Neural cell (in vitro differentiated cells): Measurements from ENCODE around the gene DHRS1. TPM values are rescaled to one million over a fixed set of nuclear protein-coding genes. Genes with fewer than 3 reads are reported as not detected.

Source experiments
- H2AFZ ChIP-seq: fragments of 200-600, 300-800 bp; sonication (generic), shearing (Covaris generic); 2 replicates; pipeline ENCODE4 v1.6.0; 2014; ENCODE audit warnings: low read depth, mild to moderate bottlenecking, antibody characterized with exemption, low read length, moderate library complexity
- H3F3A ChIP-seq: fragments of 200-600 bp; shearing (Covaris generic); 2 replicates; pipeline ENCODE4 v1.6.1; 2016; ENCODE audit warnings: mild to moderate bottlenecking, moderate library complexity, mixed read lengths, antibody characterized with exemption, low read length; ENCODE audit not compliant: insufficient read depth, poor library complexity, severe bottlenecking
- H3K27ac ChIP-seq: fragments of 200-600, 300-800 bp; sonication (generic), shearing (Covaris generic); 2 replicates; pipeline ENCODE4 v1.5.1; 2014; ENCODE audit warnings: mild to moderate bottlenecking, low read length, moderate library complexity
- H3K27me3 ChIP-seq: fragments of 300-800, 200-600 bp; sonication (generic), shearing (Covaris generic); 2 replicates; pipeline ENCODE4 v1.6.0; 2014; ENCODE audit warnings: mild to moderate bottlenecking, low read depth, low read length, moderate library complexity; ENCODE audit not compliant: insufficient read depth
- H3K36me3 ChIP-seq: fragments of 300-800, 200-600 bp; sonication (generic), shearing (Covaris generic); 2 replicates; pipeline ENCODE4 v1.5.1; 2014; ENCODE audit warnings: mild to moderate bottlenecking, antibody characterized with exemption, low read length, moderate library complexity; ENCODE audit not compliant: insufficient read depth
- H3K4me2 ChIP-seq: fragments of 300-800, 200-600 bp; sonication (generic), shearing (Covaris generic); 2 replicates; pipeline ENCODE4 v1.6.0; 2014; ENCODE audit warnings: mild to moderate bottlenecking, low read length
- H3K4me3 ChIP-seq: fragments of 300-800, 200-600 bp; sonication (generic), shearing (Covaris generic); 2 replicates; pipeline ENCODE4 v1.5.1; 2014; ENCODE audit warnings: mild to moderate bottlenecking, low read length, moderate library complexity
- H3K79me2 ChIP-seq: fragments of 200-600 bp; shearing (Covaris generic); replicated peaks from 2 replicates; pipeline ENCODE4 v1.6.0; 2014; ENCODE audit warnings: mild to moderate bottlenecking, low read length, moderate library complexity; ENCODE audit not compliant: insufficient read depth
- H3K9ac ChIP-seq: fragments of 300-800, 200-600 bp; sonication (generic), shearing (Covaris generic); 2 replicates; pipeline ENCODE4 v1.6.1; 2016; ENCODE audit warnings: mild to moderate bottlenecking, low read length, mixed read lengths
- H3K9me2 ChIP-seq: fragments of 200-600 bp; shearing (Covaris generic); 2 replicates; pipeline ENCODE4 v1.6.1; 2016; ENCODE audit warnings: mild to moderate bottlenecking, low read length, mixed read lengths; ENCODE audit not compliant: insufficient read depth
- H3K9me3 ChIP-seq: fragments of 200-600, 300-800 bp; sonication (generic), shearing (Covaris generic); 2 replicates; pipeline ENCODE4 v1.6.1; 2016; ENCODE audit warnings: mild to moderate bottlenecking, mixed run types, low read length, moderate library complexity, mixed read lengths
- H4K20me1 ChIP-seq: fragments of 200-600 bp; shearing (Covaris generic); 2 replicates; pipeline ENCODE4 v1.6.1; 2016; ENCODE audit warnings: mild to moderate bottlenecking, mixed run types; ENCODE audit not compliant: insufficient read depth
- EP300 ChIP-seq: fragments of 450-650 bp; conservative IDR thresholded peaks from 2 replicates; pipeline ENCODE4 v1.6.1; 2014; ENCODE audit warnings: antibody characterized with exemption, mild to moderate bottlenecking, moderate library complexity; ENCODE audit not compliant: poor library complexity, severe bottlenecking
- EZH2 ChIP-seq: fragments of 200-600, 300-800 bp; shearing (Covaris generic), sonication (generic); IDR thresholded peaks from 2 replicates; pipeline ENCODE4 v1.6.1; 2014; ENCODE audit warnings: antibody characterized with exemption, low read length, borderline replicate concordance, mild to moderate bottlenecking; ENCODE audit not compliant: insufficient read depth, poor library complexity, severe bottlenecking
- MXI1 ChIP-seq: fragments of 450-650 bp; conservative IDR thresholded peaks from 2 replicates; pipeline ENCODE4 v1.6.1; 2014; ENCODE audit warnings: antibody characterized with exemption, mild to moderate bottlenecking; ENCODE audit not compliant: poor library complexity, severe bottlenecking
- POLR2AphosphoS5 ChIP-seq: IDR thresholded peaks from 2 replicates; pipeline ENCODE4 v1.6.1; 2012
- RAD21 ChIP-seq: fragments of 450-650 bp; conservative IDR thresholded peaks from 2 replicates; pipeline ENCODE4 v1.6.1; 2014; ENCODE audit warnings: antibody characterized with exemption, mild to moderate bottlenecking, moderate library complexity
- SMC3 ChIP-seq: fragments of 450-650 bp; conservative IDR thresholded peaks from 2 replicates; pipeline ENCODE4 v1.6.1; 2014; ENCODE audit warnings: antibody characterized with exemption, mild to moderate bottlenecking, moderate library complexity; ENCODE audit not compliant: poor library complexity
- TAF1 ChIP-seq: IDR thresholded peaks from 2 replicates; pipeline ENCODE4 v1.6.1; 2012; ENCODE audit warnings: low read depth
- polyA plus RNA-seq: library from polyadenylated mRNA; depleted of rRNA; stranded (reverse); fragments of >200 nt; gene quantifications from 2 replicates; pipeline ENCODE4 v1.2.3, GENCODE V29; 2014
- TF ChIP-seq, protein P1 (sequence below): fragments of 450-650 bp; IDR thresholded peaks from 2 replicates; pipeline ENCODE4 v1.5.1; 2014; ENCODE audit warnings: antibody characterized with exemption, mild to moderate bottlenecking, moderate library complexity; ENCODE audit not compliant: poor library complexity, severe bottlenecking
- TF ChIP-seq, protein P2 (sequence below): IDR thresholded peaks from 2 replicates; pipeline ENCODE4 v1.6.1; 2012; ENCODE audit warnings: borderline replicate concordance

DHRS1 gene
- polyA plus RNA-seq, 1 donor from 2014 or later: 6.9 TPM

- H3K36me3 ChIP-seq: no peaks in the 10 kb centered on the region
- no peak overlapping the region for H3K27ac ChIP-seq
- H3K9me3 ChIP-seq: no peaks in the 10 kb centered on the region
- H4K20me1 ChIP-seq: no peaks in the 10 kb centered on the region
- H2AFZ ChIP-seq: no peak overlapping the region
- H3K9me2 ChIP-seq: no peaks in the 10 kb centered on the region
- H3K9ac ChIP-seq: no peak overlapping the region
- H3K4me2 ChIP-seq: no peak overlapping the region
- H3K4me3 ChIP-seq: no peak overlapping the region
- TF ChIP-seq, protein P1, sequence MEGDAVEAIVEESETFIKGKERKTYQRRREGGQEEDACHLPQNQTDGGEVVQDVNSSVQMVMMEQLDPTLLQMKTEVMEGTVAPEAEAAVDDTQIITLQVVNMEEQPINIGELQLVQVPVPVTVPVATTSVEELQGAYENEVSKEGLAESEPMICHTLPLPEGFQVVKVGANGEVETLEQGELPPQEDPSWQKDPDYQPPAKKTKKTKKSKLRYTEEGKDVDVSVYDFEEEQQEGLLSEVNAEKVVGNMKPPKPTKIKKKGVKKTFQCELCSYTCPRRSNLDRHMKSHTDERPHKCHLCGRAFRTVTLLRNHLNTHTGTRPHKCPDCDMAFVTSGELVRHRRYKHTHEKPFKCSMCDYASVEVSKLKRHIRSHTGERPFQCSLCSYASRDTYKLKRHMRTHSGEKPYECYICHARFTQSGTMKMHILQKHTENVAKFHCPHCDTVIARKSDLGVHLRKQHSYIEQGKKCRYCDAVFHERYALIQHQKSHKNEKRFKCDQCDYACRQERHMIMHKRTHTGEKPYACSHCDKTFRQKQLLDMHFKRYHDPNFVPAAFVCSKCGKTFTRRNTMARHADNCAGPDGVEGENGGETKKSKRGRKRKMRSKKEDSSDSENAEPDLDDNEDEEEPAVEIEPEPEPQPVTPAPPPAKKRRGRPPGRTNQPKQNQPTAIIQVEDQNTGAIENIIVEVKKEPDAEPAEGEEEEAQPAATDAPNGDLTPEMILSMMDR: no peak
- no peak for TF ChIP-seq MXI1
- no peak for TF ChIP-seq TAF1
- no peak for TF ChIP-seq EP300
- TF ChIP-seq EZH2: no peak
- no peak for TF ChIP-seq RAD21
- TF ChIP-seq, protein P2, sequence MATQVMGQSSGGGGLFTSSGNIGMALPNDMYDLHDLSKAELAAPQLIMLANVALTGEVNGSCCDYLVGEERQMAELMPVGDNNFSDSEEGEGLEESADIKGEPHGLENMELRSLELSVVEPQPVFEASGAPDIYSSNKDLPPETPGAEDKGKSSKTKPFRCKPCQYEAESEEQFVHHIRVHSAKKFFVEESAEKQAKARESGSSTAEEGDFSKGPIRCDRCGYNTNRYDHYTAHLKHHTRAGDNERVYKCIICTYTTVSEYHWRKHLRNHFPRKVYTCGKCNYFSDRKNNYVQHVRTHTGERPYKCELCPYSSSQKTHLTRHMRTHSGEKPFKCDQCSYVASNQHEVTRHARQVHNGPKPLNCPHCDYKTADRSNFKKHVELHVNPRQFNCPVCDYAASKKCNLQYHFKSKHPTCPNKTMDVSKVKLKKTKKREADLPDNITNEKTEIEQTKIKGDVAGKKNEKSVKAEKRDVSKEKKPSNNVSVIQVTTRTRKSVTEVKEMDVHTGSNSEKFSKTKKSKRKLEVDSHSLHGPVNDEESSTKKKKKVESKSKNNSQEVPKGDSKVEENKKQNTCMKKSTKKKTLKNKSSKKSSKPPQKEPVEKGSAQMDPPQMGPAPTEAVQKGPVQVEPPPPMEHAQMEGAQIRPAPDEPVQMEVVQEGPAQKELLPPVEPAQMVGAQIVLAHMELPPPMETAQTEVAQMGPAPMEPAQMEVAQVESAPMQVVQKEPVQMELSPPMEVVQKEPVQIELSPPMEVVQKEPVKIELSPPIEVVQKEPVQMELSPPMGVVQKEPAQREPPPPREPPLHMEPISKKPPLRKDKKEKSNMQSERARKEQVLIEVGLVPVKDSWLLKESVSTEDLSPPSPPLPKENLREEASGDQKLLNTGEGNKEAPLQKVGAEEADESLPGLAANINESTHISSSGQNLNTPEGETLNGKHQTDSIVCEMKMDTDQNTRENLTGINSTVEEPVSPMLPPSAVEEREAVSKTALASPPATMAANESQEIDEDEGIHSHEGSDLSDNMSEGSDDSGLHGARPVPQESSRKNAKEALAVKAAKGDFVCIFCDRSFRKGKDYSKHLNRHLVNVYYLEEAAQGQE: no peak
- no peak for TF ChIP-seq POLR2AphosphoS5
- TF ChIP-seq SMC3: no peak
- no peaks in the 10 kb centered on the region for H3F3A ChIP-seq
- H3K79me2 ChIP-seq: no peaks in the 10 kb centered on the region
- no peaks in the 10 kb centered on the region for H3K27me3 ChIP-seq
Measured at GRCh38 chr14:24261256-24261968, 38.2 kb downstream of the DHRS1 start.

DNA sequence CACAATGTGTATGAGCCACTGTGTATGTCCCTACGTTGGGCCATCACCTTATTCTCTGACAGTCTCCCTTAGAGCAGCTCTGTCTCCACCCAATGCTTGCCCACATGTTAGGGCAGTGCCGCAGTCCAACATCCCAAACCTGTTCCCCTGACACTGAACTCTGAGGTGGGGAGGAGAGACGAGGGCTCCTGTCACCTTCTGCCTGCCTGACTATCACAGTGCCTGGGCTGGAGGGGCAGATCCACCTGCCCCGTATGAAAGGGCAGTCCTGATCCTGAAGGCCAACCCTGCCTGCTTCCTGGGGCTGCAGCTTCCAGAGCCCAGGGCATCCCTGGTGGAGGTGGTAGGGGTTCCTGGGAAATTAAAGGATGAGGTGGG, 38.8 kb downstream of the DHRS1 start:
- Histone ChIP-seq H3K36me3 (no peaks in the 10 kb centered on the region), H3K4me3 (no peak overlapping the region), H3K27me3 (no peaks in the 10 kb centered on the region), H3K9me2 (no peaks in the 10 kb centered on the region), H2AFZ (no peak overlapping the region), H3K9ac (no peak overlapping the region), H4K20me1 (no peaks in the 10 kb centered on the region), H3K79me2 (no peaks in the 10 kb centered on the region), H3K9me3 (no peaks in the 10 kb centered on the region), H3K4me2 (no peak overlapping the region), H3F3A (no peaks in the 10 kb centered on the region), H3K27ac (no peak overlapping the region)
- TF ChIP-seq RAD21 (no peak), SMC3 (no peak)
